CD1c-positive myeloid dendritic cell (primary cell): Measurements from ENCODE around the gene DFFB.
"Not testable (repeated sequence)": the region's sequence is repeated elsewhere in the genome, so short reads cannot be mapped to it uniquely, and the experiment has no call there.

ENCODE experiments used
- DNase-seq: peaks from one replicate; pipeline ENCODE4 v3.0.0-alpha.2; 2016; ENCODE audit errors: extremely low spot score

Gene DFFB

GRCh38 chr1:3856923-3857790 lies at the start of gene DFFB, which contains the start of gene CEP104:
Gene DFFB (plus strand): TSS chr1:3857476. CDS start chr1:3857604, 128 bp downstream.
Gene CEP104 (minus strand): TSS chr1:3857211. CDS start chr1:3852407, 4,804 bp downstream.
- DNase-seq: peak; percentile 93

GRCh38 chr1:3807769-3808168 lies 49.5 kb upstream of the DFFB start:
- no peak for DNase-seq

GRCh38 chr1:3809680-3810079 lies 47.6 kb upstream of the DFFB start:
- DNase-seq: no peak

GRCh38 chr1:3810149-3810761 lies 47.0 kb upstream of the DFFB start:
- not testable (repeated sequence) for DNase-seq

- no peak for DNase-seq
These were observed 45.7 kb upstream of the DFFB start for GRCh38 chr1:3811595-3811911.

GRCh38 chr1:3814065-3814464 lies 43.2 kb upstream of the DFFB start:
- no peak for DNase-seq

GRCh38 chr1:3814771-3815561 lies 42.3 kb upstream of the DFFB start:
- no peak for DNase-seq

- DNase-seq: no peak
These were observed 40.7 kb upstream of the DFFB start for GRCh38 chr1:3816331-3817137.

- DNase-seq: no peak
These were observed 40.0 kb upstream of the DFFB start for GRCh38 chr1:3817138-3817740.

GRCh38 chr1:3817821-3818597 lies 39.3 kb upstream of the DFFB start:
- no peak for DNase-seq

- DNase-seq: no peak
These were observed 37.5 kb upstream of the DFFB start for GRCh38 chr1:3819771-3820200.

- DNase-seq: no peak
These were observed 37.0 kb upstream of the DFFB start for GRCh38 chr1:3820316-3820715.

- DNase-seq: no peak
These were observed 36.3 kb upstream of the DFFB start for GRCh38 chr1:3821004-3821403.

GRCh38 chr1:3821447-3821846 lies 35.8 kb upstream of the DFFB start:
- no peak for DNase-seq

GRCh38 chr1:3821908-3822307 lies 35.4 kb upstream of the DFFB start:
- DNase-seq: no peak

GRCh38 chr1:3822421-3822820 lies 34.9 kb upstream of the DFFB start:
- no peak for DNase-seq

GRCh38 chr1:3824650-3825049 lies 32.6 kb upstream of the DFFB start:
- DNase-seq: no peak

- no peak for DNase-seq
These were observed 31.9 kb upstream of the DFFB start for GRCh38 chr1:3825356-3825755.

GRCh38 chr1:3827813-3828307 lies 29.4 kb upstream of the DFFB start:
- DNase-seq: no peak

GRCh38 chr1:3828391-3828790 lies 28.9 kb upstream of the DFFB start:
- DNase-seq: no peak
